HepG2 (cell line): ENCODE measurements around the gene IL3. TPM values are rescaled to one million over a fixed set of nuclear protein-coding genes. Genes with fewer than 3 reads are reported as not detected.

Experiments
- ATAC-seq: fragments of 200-7000 bp; cut with Tn5 transposase; 3 replicates; pipeline ENCODE4 v1.9.1; 2020; ENCODE audit warnings: mild to moderate bottlenecking, moderate library complexity
- BruUV-seq: library from RNA; stranded (reverse); fragments of 400-500 nt; replicated peaks from 2 replicates; lab custom pipeline; 2021; lab: Mats Ljungman, UMichigan
- CTCF ChIA-PET: fragments of 300-600 bp; formaldehyde crosslinking; extraction: SDS; loops from one replicate; lab custom pipeline; 2021; ENCODE audit warnings: low total read pairs, inconsistent platforms, low intra/inter-chr PET ratio; lab: Yijun Ruan, JAX
- POLR2A ChIA-PET: fragments of 350-600 bp; sonication (Branson Sonifier 250); formaldehyde crosslinking; loops from one replicate; lab custom pipeline; 2020; ENCODE audit warnings: antibody characterized with exemption, inconsistent platforms; lab: Yijun Ruan, JAX
- DNase-seq: peaks from one replicate; pipeline ENCODE4 v3.0.0-alpha.2; 2015; ENCODE audit warnings: low spot score
- FAIRE-seq: peaks from 3 replicates; lab custom pipeline; 2011; peaks lifted over from hg19 to GRCh38; lab: Jason Lieb, UNC
- H2AFZ ChIP-seq: one replicate; pipeline ENCODE4 v1.6.1; 2011; ENCODE audit warnings: low read length, inconsistent platforms
- H3K27ac ChIP-seq: fragments of 300-600 bp; 3 replicates; pipeline ENCODE4 v1.8.0; 2011; ENCODE audit warnings: mixed run types, mild to moderate bottlenecking, mixed read lengths, low read length, inconsistent platforms; ENCODE audit not compliant: insufficient read depth; ENCODE audit errors: extremely low read length
- H3K27me3 ChIP-seq, 2 experiments: fragments of 200-600 bp in 1 of 2; 2 replicates in 1 of 2; 3 replicates in 1 of 2; pipeline versions ENCODE4 v1.6.0 to v1.8.0; 2011; ENCODE audit warnings: low read length in 2 of 2, mild to moderate bottlenecking in 2 of 2, moderate library complexity in 2 of 2, inconsistent platforms in 1 of 2; ENCODE audit not compliant: insufficient read depth in 2 of 2, control insufficient read depth in 1 of 2
- H3K36me3 ChIP-seq, 2 experiments: fragments of 200-600 bp in 1 of 2; replicated peaks in 1 of 2; 2 replicates in 1 of 2; 3 replicates in 1 of 2; pipeline versions ENCODE4 v1.5.1 to v1.8.0; 2011; ENCODE audit warnings: low read length in 2 of 2, inconsistent platforms in 1 of 2; ENCODE audit not compliant: insufficient read depth in 2 of 2, control insufficient read depth in 1 of 2
- H3K4me1 ChIP-seq: 2 replicates; pipeline ENCODE4 v1.5.1; 2012; ENCODE audit warnings: low read length, inconsistent platforms; ENCODE audit not compliant: insufficient read depth
- H3K4me2 ChIP-seq: 2 replicates; pipeline ENCODE4 v1.6.0; 2011; ENCODE audit warnings: low read depth, low read length, inconsistent platforms
- H3K4me3 ChIP-seq, 3 experiments: fragments of 200-600 bp in 1 of 3; sonication (generic), shearing (Covaris generic) in 1 of 3; replicated peaks in 1 of 3; 2 replicates each; pipeline ENCODE4 v1.5.1; 2011 to 2016; ENCODE audit warnings: low read length in 3 of 3, inconsistent platforms in 2 of 3, low read depth in 2 of 3, mild to moderate bottlenecking in 2 of 3, control low read depth in 1 of 3, mixed read lengths in 1 of 3; ENCODE audit not compliant: insufficient read depth in 1 of 3
- H3K79me2 ChIP-seq: one replicate; pipeline ENCODE4 v1.6.1; 2011; ENCODE audit warnings: low read length, inconsistent platforms; ENCODE audit not compliant: insufficient read depth
- H3K9ac ChIP-seq: 2 replicates; pipeline ENCODE4 v1.6.0; 2011; ENCODE audit warnings: mild to moderate bottlenecking, low read depth, low read length, inconsistent platforms; ENCODE audit not compliant: insufficient read depth
- H3K9me3 ChIP-seq: 2 replicates; pipeline ENCODE4 v1.5.1; 2012; ENCODE audit warnings: mild to moderate bottlenecking, low read length
- H4K20me1 ChIP-seq: 2 replicates; pipeline ENCODE4 v1.6.0; 2011; ENCODE audit warnings: inconsistent platforms, mild to moderate bottlenecking, low read length, moderate library complexity; ENCODE audit not compliant: insufficient read depth
- NR2F6 ChIP-seq, 2 experiments: IDR thresholded peaks; 2 replicates each; pipeline ENCODE4 v1.6.1; 2016; ENCODE audit warnings: antibody characterized with exemption in 1 of 2, mild to moderate bottlenecking in 1 of 2
- PBX3 ChIP-seq: sonication (generic); formaldehyde crosslinking; IDR thresholded peaks from 2 replicates; pipeline ENCODE4 v1.8.1; 2023; ENCODE audit warnings: missing genetic modification reagents, inconsistent platforms, borderline replicate concordance
- SNRNP70 ChIP-seq: fragments of 200-400 bp; formaldehyde crosslinking; IDR thresholded peaks from 2 replicates; pipeline ENCODE4 v1.6.1; 2017; ENCODE audit warnings: mild to moderate bottlenecking, low read depth, low read length, moderate library complexity
- SSRP1 ChIP-seq: IDR thresholded peaks from 2 replicates; pipeline ENCODE4 v1.6.1; 2016; ENCODE audit warnings: control low read depth
- ZNF562 ChIP-seq: sonication (generic); formaldehyde crosslinking; IDR thresholded peaks from 2 replicates; pipeline ENCODE4 v1.8.0; 2022; ENCODE audit warnings: missing genetic modification reagents, borderline replicate concordance
- ZNF672 ChIP-seq: sonication (generic); formaldehyde crosslinking; IDR thresholded peaks from 2 replicates; pipeline ENCODE4 v1.8.1; 2022; ENCODE audit warnings: missing genetic modification reagents
- WGBS: methylation state at CpG from one replicate; pipeline ENCODE4 v1.1.6; 2017; ENCODE audit warnings: low lambda C conversion rate; 5-methylcytosine and 5-hydroxymethylcytosine counted together
- in situ Hi-C: cut with HindIII; loops from 2 replicates; pipeline ENCODE4 v1.10.0; 2017; ENCODE audit warnings: low pct_unique_long_range_greater_than_20kb; ENCODE audit not compliant: extremely low pct_ligation_motif_present
- intact Hi-C: fragments of 100-400 bp; cut with micrococcal nuclease; formaldehyde crosslinking; loops from one replicate; pipeline ENCODE4 v1.10.0; 2022; ENCODE audit not compliant: unreplicated experiment
- polyA plus RNA-seq, 8 experiments: library from polyadenylated mRNA; depleted of rRNA in 3 of 8; stranded (reverse) in 7 of 8; unstranded in 1 of 8; fragments of >200 nt; fragmentation: Illumina TruSeq in 4 of 8; extraction: Trizol in 4 of 8; gene quantifications; 2 replicates each; pipeline versions ENCODE4 v1.2.1 to v1.2.3, GENCODE V29; 2011 to 2016; ENCODE audit warnings: low read depth in 4 of 8, missing spikeins in 1 of 8, mixed read lengths in 1 of 8; ENCODE audit not compliant: insufficient read depth in 1 of 8
- total RNA-seq, 5 experiments: library from RNA; depleted of rRNA; stranded (reverse); fragments of >200 nt; fragmentation: Illumina TruSeq; extraction: Trizol; gene quantifications; 2 replicates each; pipeline ENCODE4 v1.2.3, GENCODE V29; 2016; ENCODE audit warnings: low read depth in 1 of 5
- TF ChIP-seq, protein P1 (sequence below): sonication (generic); formaldehyde crosslinking; IDR thresholded peaks from 2 replicates; pipeline ENCODE4 v1.4.0; 2020; ENCODE audit warnings: missing genetic modification reagents
- TF ChIP-seq, protein P2 (sequence below): sonication (generic); formaldehyde crosslinking; IDR thresholded peaks from 2 replicates; pipeline ENCODE4 v1.4.0; 2020; ENCODE audit warnings: missing genetic modification reagents
- TF ChIP-seq, protein P3 (sequence below): sonication (generic); formaldehyde crosslinking; IDR thresholded peaks from 2 replicates; pipeline ENCODE4 v1.8.0; 2022; ENCODE audit warnings: mild to moderate bottlenecking, missing genetic modification reagents, borderline replicate concordance
- TF ChIP-seq, protein P4 (sequence below): sonication (generic); formaldehyde crosslinking; IDR thresholded peaks from 2 replicates; pipeline ENCODE4 v1.5.0; 2020; ENCODE audit warnings: missing genetic modification reagents
- TF ChIP-seq, protein P5 (sequence below): IDR thresholded peaks from 2 replicates; pipeline ENCODE4 v1.6.1; 2016; ENCODE audit warnings: missing genetic modification reagents, missing compliant biosample characterization

The IL3 gene
- total and polyA plus RNA-seq, 2 of the 13 experiments (the other 11 are each of a cell fraction or from before 2014, with no cell fraction given), result not detected

DNA sequence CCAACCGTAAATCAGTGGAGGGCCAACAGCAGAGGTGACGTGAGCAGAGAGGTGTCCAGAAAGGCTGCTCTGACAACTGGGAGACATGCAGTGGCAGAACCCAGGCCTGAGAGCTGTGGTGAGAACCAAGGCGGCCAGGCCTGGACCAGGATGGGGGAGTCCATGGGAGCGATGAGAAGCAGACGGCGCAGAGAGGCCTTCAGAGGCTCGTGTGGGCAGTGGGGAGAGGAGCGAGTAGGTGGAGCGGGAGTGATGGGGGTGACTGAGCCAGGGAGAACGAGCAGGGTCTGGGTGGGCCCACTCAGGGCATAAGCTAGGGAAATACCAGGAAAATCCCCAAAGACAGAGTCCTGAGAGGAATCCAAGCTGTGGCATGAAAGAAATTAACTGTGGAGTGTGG lies 7.9 kb upstream of the IL3 start:
- Histone ChIP-seq H3K9ac (no peak overlapping the region), H3K79me2 (no peaks in the 10 kb centered on the region), H3K27me3 (peaks cover 3 to 22% of the 10 kb centered on the region in 2 experiments; a peak in 3 of 5 replicates), H3K27ac (no peak overlapping the region), H4K20me1 (no peaks in the 10 kb centered on the region), H2AFZ (no peak overlapping the region), H3K9me3 (no peaks in the 10 kb centered on the region), H3K4me2 (no peak overlapping the region), H3K36me3 (no peaks in the 10 kb centered on the region)
- ATAC-seq (no peak), DNase-seq (no peak)
- intact Hi-C loops, result no loop called here
- POLR2A ChIA-PET, result no interaction called here
- in situ Hi-C loops, result no loop called here
- BruUV-seq, result no TSS peak
- TF ChIP-seq, protein P1, sequence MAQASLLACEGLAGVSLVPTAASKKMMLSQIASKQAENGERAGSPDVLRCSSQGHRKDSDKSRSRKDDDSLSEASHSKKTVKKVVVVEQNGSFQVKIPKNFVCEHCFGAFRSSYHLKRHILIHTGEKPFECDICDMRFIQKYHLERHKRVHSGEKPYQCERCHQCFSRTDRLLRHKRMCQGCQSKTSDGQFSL (CRISPR knock-in tag), result no peak
- TF ChIP-seq SSRP1 (CRISPR knock-in tag) (no peak), NR2F6 (IDR thresholded peaks at IDR 0.05) (no peak), NR2F6 (CRISPR knock-in tag; IDR thresholded peaks at IDR 0.05) (no peak), PBX3 (CRISPR knock-in tag) (no peak), ZNF672 (CRISPR knock-in tag) (no peak), ZNF562 (CRISPR knock-in tag) (no peak), SNRNP70 (no peak)
- TF ChIP-seq, protein P2, sequence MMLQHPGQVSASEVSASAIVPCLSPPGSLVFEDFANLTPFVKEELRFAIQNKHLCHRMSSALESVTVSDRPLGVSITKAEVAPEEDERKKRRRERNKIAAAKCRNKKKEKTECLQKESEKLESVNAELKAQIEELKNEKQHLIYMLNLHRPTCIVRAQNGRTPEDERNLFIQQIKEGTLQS, result no peak
- TF ChIP-seq, protein P3, sequence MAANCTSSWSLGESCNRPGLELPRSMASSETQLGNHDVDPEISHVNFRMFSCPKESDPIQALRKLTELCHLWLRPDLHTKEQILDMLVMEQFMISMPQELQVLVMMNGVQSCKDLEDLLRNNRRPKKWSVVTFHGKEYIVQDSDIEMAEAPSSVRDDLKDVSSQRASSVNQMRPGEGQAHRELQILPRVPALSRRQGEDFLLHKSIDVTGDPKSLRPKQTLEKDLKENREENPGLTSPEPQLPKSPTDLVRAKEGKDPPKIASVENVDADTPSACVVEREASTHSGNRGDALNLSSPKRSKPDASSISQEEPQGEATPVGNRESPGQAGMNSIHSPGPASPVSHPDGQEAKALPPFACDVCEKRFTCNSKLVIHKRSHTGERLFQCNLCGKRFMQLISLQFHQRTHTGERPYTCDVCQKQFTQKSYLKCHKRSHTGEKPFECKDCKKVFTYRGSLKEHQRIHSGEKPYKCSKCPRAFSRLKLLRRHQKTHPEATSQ (CRISPR knock-in tag), result no peak
- TF ChIP-seq, protein P4, sequence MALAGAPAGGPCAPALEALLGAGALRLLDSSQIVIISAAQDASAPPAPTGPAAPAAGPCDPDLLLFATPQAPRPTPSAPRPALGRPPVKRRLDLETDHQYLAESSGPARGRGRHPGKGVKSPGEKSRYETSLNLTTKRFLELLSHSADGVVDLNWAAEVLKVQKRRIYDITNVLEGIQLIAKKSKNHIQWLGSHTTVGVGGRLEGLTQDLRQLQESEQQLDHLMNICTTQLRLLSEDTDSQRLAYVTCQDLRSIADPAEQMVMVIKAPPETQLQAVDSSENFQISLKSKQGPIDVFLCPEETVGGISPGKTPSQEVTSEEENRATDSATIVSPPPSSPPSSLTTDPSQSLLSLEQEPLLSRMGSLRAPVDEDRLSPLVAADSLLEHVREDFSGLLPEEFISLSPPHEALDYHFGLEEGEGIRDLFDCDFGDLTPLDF (CRISPR knock-in tag), result no peak
- TF ChIP-seq, protein P5, sequence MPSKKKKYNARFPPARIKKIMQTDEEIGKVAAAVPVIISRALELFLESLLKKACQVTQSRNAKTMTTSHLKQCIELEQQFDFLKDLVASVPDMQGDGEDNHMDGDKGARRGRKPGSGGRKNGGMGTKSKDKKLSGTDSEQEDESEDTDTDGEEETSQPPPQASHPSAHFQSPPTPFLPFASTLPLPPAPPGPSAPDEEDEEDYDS (CRISPR knock-in tag), result no peak
- TF ChIP-seq, all 625 proteins: peak for 0
- CTCF ChIA-PET, result no interaction called here
- 53% methylated on average over 10 of the region's 10 CpGs for WGBS
- FAIRE-seq, result no peak
- Histone ChIP-seq H3K4me3 (no peak overlapping the region), H3K4me1 (no peaks in the 10 kb centered on the region)
